Astrocyte (in vitro differentiated cells and primary cell): Measurements from ENCODE around the gene EED. TPM values are rescaled to one million over a fixed set of nuclear protein-coding genes. Genes with fewer than 3 reads are reported as not detected.

Experiments
- DNase-seq: peaks from one replicate; pipeline ENCODE4 v3.0.0-alpha.2; 2010; ENCODE audit warnings: low read depth
- FAIRE-seq: peaks from 2 replicates; lab custom pipeline; 2011; peaks lifted over from hg19 to GRCh38; lab: Jason Lieb, UNC
- H2AFZ ChIP-seq: 2 replicates; pipeline ENCODE4 v1.6.0; 2012; ENCODE audit warnings: low read depth, low read length, inconsistent platforms
- H3K27ac ChIP-seq: 2 replicates; pipeline ENCODE4 v1.5.1; 2011; ENCODE audit warnings: low read depth, low read length, inconsistent platforms
- H3K27me3 ChIP-seq: 2 replicates; pipeline ENCODE4 v1.6.0; 2011; ENCODE audit warnings: low read length, inconsistent platforms; ENCODE audit not compliant: insufficient read depth
- H3K36me3 ChIP-seq: 2 replicates; pipeline ENCODE4 v1.5.1; 2011; ENCODE audit warnings: low read length, inconsistent platforms; ENCODE audit not compliant: insufficient read depth
- H3K4me1 ChIP-seq: 2 replicates; pipeline ENCODE4 v1.5.1; 2011; ENCODE audit warnings: low read length, inconsistent platforms; ENCODE audit not compliant: insufficient read depth
- H3K4me2 ChIP-seq: 2 replicates; pipeline ENCODE4 v1.6.0; 2012; ENCODE audit warnings: low read length, inconsistent platforms
- H3K4me3 ChIP-seq: 2 replicates; pipeline ENCODE4 v1.5.1; 2011; ENCODE audit warnings: low read depth, mild to moderate bottlenecking, low read length, inconsistent platforms; ENCODE audit not compliant: insufficient read depth
- H3K79me2 ChIP-seq: 2 replicates; pipeline ENCODE4 v1.6.0; 2012; ENCODE audit warnings: mild to moderate bottlenecking, low read length, inconsistent platforms; ENCODE audit not compliant: insufficient read depth
- H3K9ac ChIP-seq: 2 replicates; pipeline ENCODE4 v1.6.0; 2012; ENCODE audit warnings: mild to moderate bottlenecking, low read length, inconsistent platforms
- H3K9me3 ChIP-seq: 2 replicates; pipeline ENCODE4 v1.5.1; 2012; ENCODE audit warnings: low read depth, mild to moderate bottlenecking, low read length, inconsistent platforms; ENCODE audit not compliant: insufficient read depth
- H4K20me1 ChIP-seq: 2 replicates; pipeline ENCODE4 v1.6.0; 2012; ENCODE audit warnings: low read length, inconsistent platforms; ENCODE audit not compliant: insufficient read depth
- H3K27ac Mint-ChIP-seq: one replicate; pipeline ENCODE4 v1.8.0; 2021; ENCODE audit warnings: mild to moderate bottlenecking, mixed read lengths; ENCODE audit not compliant: unreplicated experiment
- H3K27me3 Mint-ChIP-seq: one replicate; pipeline ENCODE4 v1.8.0; 2021; ENCODE audit warnings: low read depth, mixed read lengths; ENCODE audit not compliant: unreplicated experiment
- H3K36me3 Mint-ChIP-seq: one replicate; pipeline ENCODE4 v1.8.0; 2021; ENCODE audit warnings: low read depth, mixed read lengths; ENCODE audit not compliant: unreplicated experiment
- H3K4me1 Mint-ChIP-seq: one replicate; pipeline ENCODE4 v1.8.0; 2021; ENCODE audit warnings: low read depth, mixed read lengths; ENCODE audit not compliant: unreplicated experiment
- H3K4me3 Mint-ChIP-seq: one replicate; pipeline ENCODE4 v1.8.0; 2021; ENCODE audit warnings: mild to moderate bottlenecking, moderate library complexity, mixed read lengths; ENCODE audit not compliant: unreplicated experiment
- H3K9me3 Mint-ChIP-seq: one replicate; pipeline ENCODE4 v1.8.0; 2021; ENCODE audit warnings: mild to moderate bottlenecking, mixed read lengths; ENCODE audit not compliant: unreplicated experiment
- CTCF ChIP-seq: IDR thresholded peaks from 2 replicates; pipeline ENCODE4 v1.5.1; 2011; ENCODE audit warnings: low read depth, mild to moderate bottlenecking, inconsistent platforms, low read length, moderate library complexity; ENCODE audit not compliant: insufficient read depth
- EZH2 ChIP-seq: IDR thresholded peaks from 2 replicates; pipeline ENCODE4 v1.6.1; 2012; ENCODE audit warnings: mild to moderate bottlenecking, low read length, inconsistent platforms; ENCODE audit not compliant: insufficient read depth
- total RNA-seq: library from RNA; stranded (reverse); gene quantifications from 2 replicates; pipeline ENCODE4 v1.2.1, GENCODE V29; 2021

The EED gene
- total RNA-seq, 1 donor from 2014 or later = 23.4 TPM

DNA sequence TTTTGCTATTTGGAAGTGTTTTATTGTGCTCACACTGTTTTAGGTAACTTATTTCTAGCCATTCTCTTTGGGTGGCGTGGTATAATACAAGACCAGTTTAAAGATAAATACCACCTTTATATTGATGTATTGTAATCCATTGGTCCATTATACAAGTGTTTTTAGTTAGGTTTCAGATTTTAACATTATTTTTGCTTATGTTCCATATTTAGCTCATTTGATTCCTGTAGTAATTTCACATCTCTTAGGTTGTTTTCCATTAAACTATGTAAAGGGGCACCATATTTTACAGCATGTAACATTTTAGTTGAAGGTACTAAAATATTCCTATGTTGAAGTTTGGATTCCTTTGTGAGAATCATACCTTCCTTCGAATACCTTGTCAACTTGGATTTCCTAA, 20.1 kb downstream of the EED start:
- FAIRE-seq (no peak), DNase-seq (no peak)
- H3K4me1 ChIP-seq = no peaks in the 10 kb centered on the region
- H3K9ac ChIP-seq = no peak overlapping the region
- no peak overlapping the region for H3K4me2 ChIP-seq
- H3K27ac Mint-ChIP-seq = no peak overlapping the region
- H3K9me3 Mint-ChIP-seq = no peaks in the 10 kb centered on the region
- no peaks in the 10 kb centered on the region for H4K20me1 ChIP-seq
- no peaks in the 10 kb centered on the region for H3K9me3 ChIP-seq
- no peaks in the 10 kb centered on the region for H3K27me3 ChIP-seq
- H3K27me3 Mint-ChIP-seq = no peaks in the 10 kb centered on the region
- H3K36me3 Mint-ChIP-seq = peaks cover 10% of the 10 kb centered on the region
- peaks cover 7% of the 10 kb centered on the region for H3K36me3 ChIP-seq
- no peak overlapping the region for H3K27ac ChIP-seq
- H3K79me2 ChIP-seq = peaks cover 2% of the 10 kb centered on the region
- no peak overlapping the region for H3K4me3 Mint-ChIP-seq
- H3K4me1 Mint-ChIP-seq = no peaks in the 10 kb centered on the region
- H2AFZ ChIP-seq = no peak overlapping the region
- TF ChIP-seq CTCF (no peak), EZH2 (no peak)
- no peak overlapping the region for H3K4me3 ChIP-seq

GRCh38 chr11:86265194-86265593, 20.6 kb downstream of the EED start:
- Mint-ChIP-seq H3K36me3 (peaks cover 10% of the 10 kb centered on the region), H3K27me3 (no peaks in the 10 kb centered on the region), H3K27ac (no peak overlapping the region), H3K4me3 (no peak overlapping the region), H3K9me3 (no peaks in the 10 kb centered on the region), H3K4me1 (no peaks in the 10 kb centered on the region)
- Histone ChIP-seq H3K4me3 (no peak overlapping the region), H3K36me3 (peaks cover 10% of the 10 kb centered on the region), H3K4me2 (no peak overlapping the region), H3K9me3 (no peaks in the 10 kb centered on the region), H2AFZ (no peak overlapping the region), H3K27ac (no peak overlapping the region), H3K79me2 (peaks cover 7% of the 10 kb centered on the region), H3K27me3 (no peaks in the 10 kb centered on the region), H3K4me1 (no peaks in the 10 kb centered on the region), H4K20me1 (no peaks in the 10 kb centered on the region), H3K9ac (no peak overlapping the region)
- no peak for TF ChIP-seq CTCF
- no peak for TF ChIP-seq EZH2
- no peak for FAIRE-seq
- DNase-seq = no peak

- H4K20me1 ChIP-seq = peaks cover 8% of the 10 kb centered on the region
- no peak overlapping the region for H3K9ac ChIP-seq
- no peaks in the 10 kb centered on the region for H3K4me1 ChIP-seq
- no peak overlapping the region for H3K27ac Mint-ChIP-seq
- no peaks in the 10 kb centered on the region for H3K36me3 Mint-ChIP-seq
- no peaks in the 10 kb centered on the region for H3K9me3 ChIP-seq
- no peaks in the 10 kb centered on the region for H3K9me3 Mint-ChIP-seq
- H3K27me3 Mint-ChIP-seq = no peaks in the 10 kb centered on the region
- H3K27me3 ChIP-seq = no peaks in the 10 kb centered on the region
- no peaks in the 10 kb centered on the region for H3K4me1 Mint-ChIP-seq
- H3K4me2 ChIP-seq = no peak overlapping the region
- no peak overlapping the region for H3K4me3 Mint-ChIP-seq
- FAIRE-seq (no peak), DNase-seq (no peak)
- H3K27ac ChIP-seq = no peak overlapping the region
- H3K4me3 ChIP-seq = no peak overlapping the region
- no peak overlapping the region for H2AFZ ChIP-seq
- peaks cover 10% of the 10 kb centered on the region for H3K36me3 ChIP-seq
- peaks cover 30% of the 10 kb centered on the region for H3K79me2 ChIP-seq
- no peak for TF ChIP-seq CTCF
Observed at GRCh38 chr11:86269645-86270044, 25.1 kb downstream of the EED start.
